Ovary (tissue), 9 donors: ENCODE data around the gene TTC38. TPM values are rescaled to one million over a fixed set of nuclear protein-coding genes. Genes with fewer than 3 reads are reported as not detected.

Experiments used
- DNase-seq, 5 donors: peaks; one replicate each; pipeline ENCODE4 v3.0.0-alpha.2; 2019 to 2020
- H3K27ac ChIP-seq, 2 donors: fragments of 200-600 bp; one replicate each; pipeline versions ENCODE4 v1.5.1 to v1.8.0; 2019 to 2022
- H3K27me3 ChIP-seq: fragments of 200-600 bp; one replicate; pipeline ENCODE4 v1.8.0; 2022
- H3K36me3 ChIP-seq: fragments of 200-600 bp; sonication (generic); one replicate; pipeline ENCODE4 v1.5.1; 2019
- H3K4me1 ChIP-seq: one replicate; pipeline ENCODE4 v1.8.1; 2013; ENCODE audit warnings: mild to moderate bottlenecking, moderate library complexity; ENCODE audit not compliant: insufficient read depth
- H3K4me3 ChIP-seq: fragments of 200-600 bp; sonication (generic); one replicate; pipeline ENCODE4 v1.5.1; 2017
- H3K9me3 ChIP-seq, 2 donors: fragments of 200-600 bp in 1 of 2; sonication (generic) in 1 of 2; one replicate each; pipeline versions ENCODE4 v1.5.1 to v1.8.1; 2013 to 2019; ENCODE audit warnings: mild to moderate bottlenecking in 1 of 2, moderate library complexity in 1 of 2
- CTCF ChIP-seq, 3 donors: fragments of 450-650 bp in 2 of 3; fragments of 200-600 bp in 1 of 3; IDR thresholded peaks; one replicate each; pipeline versions ENCODE4 v1.5.1 to v1.8.0; 2016 to 2022; ENCODE audit warnings: antibody characterized with exemption in 3 of 3, mild to moderate bottlenecking in 1 of 3
- EP300 ChIP-seq: sonication (generic); formaldehyde crosslinking; IDR thresholded peaks from one replicate; pipeline ENCODE4 v1.6.1; 2017; ENCODE audit warnings: antibody characterized with exemption
- POLR2A ChIP-seq: fragments of 450-650 bp; IDR thresholded peaks from one replicate; pipeline ENCODE4 v1.6.1; 2017; ENCODE audit warnings: antibody characterized with exemption, mild to moderate bottlenecking, moderate library complexity
- WGBS, 3 donors: extraction: QIAGEN DNeasy Blood & Tissue Kit in 1 of 3; methylation state at CpG; one replicate each; pipeline versions ENCODE4 v1.1.5 to v1.1.7; 2013 to 2017; 5-methylcytosine and 5-hydroxymethylcytosine counted together
- intact Hi-C, 4 donors: fragments of 100-400 bp; cut with DNase I; formaldehyde crosslinking; loops; one replicate each; pipeline versions ENCODE4 v1.11.0 to v1.15.1; 2022 to 2023
- polyA plus RNA-seq, 2 donors: library from polyadenylated mRNA; stranded (reverse); fragments of 200-250 nt in 1 of 2; fragments of 350-450 nt in 1 of 2; fragmentation: Illumina TruSeq in 1 of 2; extraction: RNeasy Lipid Tissue Mini Kit (QIAGEN cat#74804) in 1 of 2; gene quantifications; one replicate each; pipeline ENCODE4 v1.2.3, GENCODE V29; 2013 to 2014
- total RNA-seq, 7 donors: library from RNA; depleted of rRNA in 2 of 7; stranded (reverse); fragments of >200 nt in 2 of 7; fragmentation: NEBNext Ultra II Directional in 3 of 7; extraction: Animal tissue kit (Norgen Biotek cat#: 25700) in 3 of 7; gene quantifications; one replicate each; pipeline versions ENCODE4 v1.1.0 to v1.2.4, GENCODE V29; 2016 to 2023
- donor health status: DM: no; HTN: no; CAD: no; lungs with moderate emphysema.
- donor health status: DM: no; HTN: no; CAD: no.
- donor health status: Bipolar disorder and iron deficiency.
- donor health status: DM: yes; HTN: yes; CAD: no.
- donor health status: DM: no; HTN: no; CAD: no.
- donor health status: DM: yes; HTN: yes; CAD: no.

The TTC38 gene
- total and polyA plus RNA-seq, 9 donors: 27.3 to 58.3 (median 42.3) TPM

GRCh38 chr22:46297151-46297812, 29.5 kb downstream of the TTC38 start:
- peak in 4 of 5 donors; percentile 25 to 60 (median 45) for DNase-seq
- intact Hi-C loops: loop anchor here in 1 of 4 donors (5.0 to 10.0 kb wide), 2 partner anchors 170 to 302 kb away; no protein-coding TSS in a partner anchor

DNA sequence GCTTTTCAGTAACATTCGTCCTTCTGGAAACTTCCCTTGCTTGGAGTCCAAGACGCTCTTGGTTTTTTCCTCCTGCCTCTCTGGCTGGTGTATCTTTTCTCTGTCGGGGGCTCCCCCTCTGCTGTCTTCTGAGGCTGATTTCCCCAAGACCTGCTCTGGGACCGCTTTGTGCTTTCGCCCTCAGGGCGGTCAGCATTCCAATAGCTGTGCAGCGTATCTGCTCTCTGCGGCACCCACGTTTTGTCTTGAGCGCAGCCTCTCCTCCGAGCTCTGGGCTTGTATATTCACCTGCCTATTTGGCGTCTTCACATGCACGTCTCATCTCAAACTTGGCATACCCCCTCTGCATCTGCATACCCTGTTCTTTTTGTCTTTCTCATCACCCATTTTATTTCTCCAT, 31.3 kb downstream of the TTC38 start:
- WGBS, 3 donors: 93% methylated on average over 13 of the region's 13 CpGs
- H3K36me3 ChIP-seq: no peaks in the 10 kb centered on the region
- H3K4me1 ChIP-seq: peaks cover 5% of the 10 kb centered on the region
- no peak overlapping the region for H3K4me3 ChIP-seq
- no peaks in the 10 kb centered on the region for H3K27me3 ChIP-seq
- TF ChIP-seq POLR2A (no peak), CTCF (IDR thresholded peaks at IDR 0.05) (no peak), EP300 (no peak)
- no peak overlapping the region for H3K27ac ChIP-seq
- no peaks in the 10 kb centered on the region for H3K9me3 ChIP-seq
- no peak for DNase-seq
- intact Hi-C loops: loop anchor here in 1 of 4 donors (5.0 to 10.0 kb wide), 2 partner anchors 172 to 304 kb away; no protein-coding TSS in a partner anchor

More at GRCh38 chr22:46297151-46297812, 29.5 kb downstream of the TTC38 start:
- H3K4me3 ChIP-seq: peak overlapping the region; percentile 44
- no peaks in the 10 kb centered on the region for H3K9me3 ChIP-seq
- no peaks in the 10 kb centered on the region for H3K36me3 ChIP-seq
- TF ChIP-seq EP300 (no peak), POLR2A (no peak), CTCF (IDR thresholded peaks at IDR 0.05) (no peak)
- WGBS, 3 donors: 4 to 6% (median 5%) methylated on average over 25 to 32 of the region's 32 CpGs
- no peak overlapping the region for H3K27ac ChIP-seq
- H3K4me1 ChIP-seq: peaks cover 5% of the 10 kb centered on the region
- H3K27me3 ChIP-seq: no peaks in the 10 kb centered on the region

DNA sequence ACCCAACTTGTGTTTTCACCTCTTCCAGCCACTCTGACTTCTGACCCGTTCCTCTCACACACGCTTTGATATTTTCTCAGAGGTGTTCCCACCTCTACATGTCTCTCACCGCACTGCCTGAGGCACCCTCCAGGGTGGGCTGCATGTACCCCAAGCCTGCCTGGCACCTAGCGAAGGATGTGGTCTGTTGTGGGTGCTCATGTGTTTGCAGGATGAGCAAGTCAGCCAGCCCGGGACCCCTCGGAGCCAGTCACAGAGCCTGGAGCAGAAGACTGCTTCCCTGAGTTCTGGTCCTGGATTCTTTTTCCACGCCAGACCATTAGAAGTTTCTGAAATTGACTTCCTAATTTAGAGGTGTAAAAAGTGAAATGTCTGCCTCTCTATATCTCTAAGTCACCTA, 32.7 kb downstream of the TTC38 start:
- no peak for DNase-seq
- H3K4me3 ChIP-seq: no peak overlapping the region
- no peaks in the 10 kb centered on the region for H3K27me3 ChIP-seq
- no peaks in the 10 kb centered on the region for H3K36me3 ChIP-seq
- H3K9me3 ChIP-seq: no peaks in the 10 kb centered on the region
- H3K27ac ChIP-seq: no peak overlapping the region
- WGBS, 3 donors: 94 to 98% (median 96%) methylated on average over 7 of the region's 7 CpGs
- TF ChIP-seq CTCF (IDR thresholded peaks at IDR 0.05) (no peak), POLR2A (no peak), EP300 (no peak)
- intact Hi-C loops: no loop called here
- H3K4me1 ChIP-seq: peaks cover 5% of the 10 kb centered on the region

DNA sequence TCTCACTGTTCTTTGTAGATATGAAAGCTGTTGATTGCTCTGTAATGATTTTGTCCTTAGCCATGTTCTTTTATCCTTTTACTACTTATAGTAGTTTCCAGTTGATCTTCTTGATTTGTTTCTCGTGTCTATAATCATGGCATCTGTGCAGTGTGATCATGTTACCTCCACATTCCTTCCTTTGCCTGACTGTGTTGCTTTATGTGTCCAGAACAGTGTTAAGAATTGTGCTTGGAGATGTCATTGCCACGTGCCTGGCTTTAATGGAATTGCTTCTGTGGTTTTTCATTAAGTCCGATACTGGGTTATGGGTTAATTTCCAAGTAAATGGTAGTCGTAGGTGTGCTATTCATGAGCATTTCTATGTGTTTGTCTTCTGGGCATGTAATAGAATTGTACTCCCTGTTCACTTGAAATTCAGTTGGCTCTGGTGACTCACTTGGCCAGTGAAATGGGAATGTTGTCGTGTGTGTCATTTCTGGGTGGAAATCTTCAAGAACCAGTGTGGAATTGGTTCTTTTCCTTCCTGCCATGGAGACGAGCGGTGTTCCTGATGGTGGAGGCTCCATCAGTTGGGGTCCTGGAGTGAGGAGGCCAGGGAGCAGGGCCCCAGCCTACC, 35.6 kb downstream of the TTC38 start:
- DNase-seq: no peak
- intact Hi-C loops: no loop called here
- Histone ChIP-seq H3K27me3 (no peaks in the 10 kb centered on the region), H3K36me3 (no peaks in the 10 kb centered on the region), H3K4me1 (no peaks in the 10 kb centered on the region), H3K4me3 (no peak overlapping the region), H3K9me3 (no peaks in the 10 kb centered on the region), H3K27ac (no peak overlapping the region)
- TF ChIP-seq POLR2A: no peak
- TF ChIP-seq CTCF (IDR thresholded peaks at IDR 0.05): no peak
- TF ChIP-seq EP300: no peak
- WGBS, 3 donors: 90 to 96% (median 91%) methylated on average over 7 of the region's 7 CpGs
